Measurements from ENCODE around the gene GFPT1. TPM values are rescaled to one million over a fixed set of nuclear protein-coding genes. Genes with fewer than 3 reads are reported as not detected.

The GFPT1 gene
- total and polyA plus RNA-seq, 2 experiments from 2014 or later = 58.2 to 80.0 TPM

DNA sequence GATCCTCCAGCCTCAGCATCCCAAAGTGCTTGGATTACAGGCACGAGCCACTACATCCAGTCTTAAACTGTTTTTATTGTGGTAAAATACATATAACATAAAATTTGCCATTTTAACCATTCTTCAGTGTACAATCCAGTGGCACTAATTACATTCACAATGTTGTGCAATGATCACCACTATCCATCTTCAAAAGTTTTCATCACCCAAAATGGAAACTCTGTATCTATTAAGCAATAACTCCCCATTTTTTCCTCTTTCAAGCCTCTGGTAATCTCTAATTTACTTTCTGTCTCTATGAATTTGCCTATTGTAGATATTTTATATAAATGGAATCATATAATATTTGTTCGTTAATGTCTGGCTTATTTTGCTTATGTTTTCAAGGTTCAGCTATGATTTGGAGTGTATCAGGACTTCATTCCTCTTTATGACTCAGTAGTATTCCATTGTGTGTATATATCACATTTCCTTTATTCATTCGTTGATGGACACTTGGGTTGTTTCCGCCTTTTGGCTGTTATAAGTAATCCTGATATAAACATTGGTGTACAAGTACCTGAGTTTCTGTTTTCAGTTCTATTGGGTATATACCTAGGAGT lies 71.8 kb downstream of the GFPT1 start:
- H4K20me1 ChIP-seq (ENCODE audit: insufficient read depth, poor library complexity, severe bottlenecking) = no peaks in the 10 kb centered on the region
- no peak overlapping the region for H2AFZ ChIP-seq
- DNase-seq (ENCODE audit: low spot score) = no peak
- H3K9me3 ChIP-seq (ENCODE audit: low read depth) = no peaks in the 10 kb centered on the region
- no peaks in the 10 kb centered on the region for H3K27me3 ChIP-seq
- no peak overlapping the region for H3K27ac ChIP-seq
- no peaks in the 10 kb centered on the region for H3K9me2 ChIP-seq (replicated peaks; ENCODE audit: insufficient read depth)
- H3K4me2 ChIP-seq = no peak overlapping the region
- TF ChIP-seq, protein P1, sequence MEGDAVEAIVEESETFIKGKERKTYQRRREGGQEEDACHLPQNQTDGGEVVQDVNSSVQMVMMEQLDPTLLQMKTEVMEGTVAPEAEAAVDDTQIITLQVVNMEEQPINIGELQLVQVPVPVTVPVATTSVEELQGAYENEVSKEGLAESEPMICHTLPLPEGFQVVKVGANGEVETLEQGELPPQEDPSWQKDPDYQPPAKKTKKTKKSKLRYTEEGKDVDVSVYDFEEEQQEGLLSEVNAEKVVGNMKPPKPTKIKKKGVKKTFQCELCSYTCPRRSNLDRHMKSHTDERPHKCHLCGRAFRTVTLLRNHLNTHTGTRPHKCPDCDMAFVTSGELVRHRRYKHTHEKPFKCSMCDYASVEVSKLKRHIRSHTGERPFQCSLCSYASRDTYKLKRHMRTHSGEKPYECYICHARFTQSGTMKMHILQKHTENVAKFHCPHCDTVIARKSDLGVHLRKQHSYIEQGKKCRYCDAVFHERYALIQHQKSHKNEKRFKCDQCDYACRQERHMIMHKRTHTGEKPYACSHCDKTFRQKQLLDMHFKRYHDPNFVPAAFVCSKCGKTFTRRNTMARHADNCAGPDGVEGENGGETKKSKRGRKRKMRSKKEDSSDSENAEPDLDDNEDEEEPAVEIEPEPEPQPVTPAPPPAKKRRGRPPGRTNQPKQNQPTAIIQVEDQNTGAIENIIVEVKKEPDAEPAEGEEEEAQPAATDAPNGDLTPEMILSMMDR (IDR thresholded peaks at IDR 0.05; ENCODE audit: poor library complexity) = no peak
- TF ChIP-seq EZH2 (IDR thresholded peaks at IDR 0.05; ENCODE audit: borderline replicate concordance) = no peak
- TF ChIP-seq EZH2phosphoT487 (IDR thresholded peaks at IDR 0.05; ENCODE audit: low read depth, severe bottlenecking, unreplicated experiment) = no peak
- 98% methylated on average over 4 of the region's 4 CpGs for WGBS (ENCODE audit: low lambda C conversion rate, missing lambda C conversion rate)
- peaks cover 7% of the 10 kb centered on the region for H3K4me1 ChIP-seq (ENCODE audit: insufficient read depth)
- no peak overlapping the region for H3K4me3 ChIP-seq
- H3K36me3 ChIP-seq (replicated peaks; ENCODE audit: insufficient read depth, low read depth) = no peaks in the 10 kb centered on the region
- H3K79me2 ChIP-seq = no peaks in the 10 kb centered on the region

DNA sequence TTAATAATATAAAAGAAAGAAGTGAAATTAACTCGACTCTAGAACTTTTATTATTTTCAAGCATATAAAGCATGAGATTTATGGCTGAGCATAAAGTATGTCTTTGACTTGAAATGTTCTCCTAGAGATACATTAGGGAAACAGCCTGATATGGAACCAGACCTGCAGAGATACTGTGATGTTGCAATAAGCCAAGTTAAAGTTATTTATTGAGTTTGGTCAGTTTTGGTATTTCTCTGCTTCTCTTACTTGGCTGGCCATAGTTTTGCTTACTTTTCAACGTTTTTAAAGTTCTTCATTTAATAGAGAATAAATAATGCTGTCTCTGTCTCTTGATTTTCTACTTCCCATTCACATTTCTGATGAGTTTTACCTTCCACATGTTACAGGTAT lies 76.0 kb downstream of the GFPT1 start:
- H3K4me1 ChIP-seq (ENCODE audit: insufficient read depth) = peaks cover 33% of the 10 kb centered on the region

DNA sequence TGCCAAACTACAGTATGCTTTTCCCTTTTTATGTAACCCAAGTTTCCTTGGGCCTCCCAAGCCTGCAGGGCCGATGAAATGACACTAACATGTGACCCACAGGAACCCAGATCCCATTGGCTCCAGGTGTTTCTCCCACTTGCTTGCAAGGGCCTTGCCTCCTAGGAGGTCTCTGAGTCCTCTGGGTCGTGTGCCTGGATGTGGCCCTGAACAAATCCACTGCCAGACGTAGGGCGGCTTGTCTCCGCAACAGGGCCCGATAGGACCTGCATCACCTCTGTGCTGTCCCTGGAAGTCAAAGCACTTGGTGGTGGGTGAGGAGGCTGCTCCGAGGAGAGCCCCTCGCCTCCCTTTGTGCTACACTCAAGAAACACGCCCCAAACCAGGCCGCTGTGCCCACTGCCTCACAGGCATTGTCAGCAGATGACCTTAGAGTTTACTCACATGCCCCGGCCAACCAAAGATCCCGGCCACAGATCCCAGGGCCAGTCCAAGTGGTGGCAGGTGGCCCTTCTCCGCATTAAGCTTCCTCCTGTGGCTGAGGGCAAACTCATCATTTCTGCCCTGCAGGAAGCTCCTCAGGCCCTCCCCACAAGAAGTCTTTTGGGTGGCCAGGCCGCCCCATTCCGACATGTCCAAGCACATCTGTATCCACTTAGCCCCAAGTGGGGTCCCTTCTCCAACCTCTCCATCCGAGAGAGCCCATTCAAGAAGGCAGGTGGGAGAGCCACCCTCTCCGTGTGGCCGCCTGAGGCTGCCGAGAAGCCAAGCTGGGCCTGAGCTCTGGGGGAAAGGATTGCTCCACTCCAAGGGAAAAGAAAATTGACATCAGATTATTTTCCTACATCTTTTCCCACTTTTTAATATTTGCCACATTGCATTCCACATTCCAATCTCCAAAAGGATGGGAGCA lies 76.7 kb downstream of the GFPT1 start:
- no peak for DNase-seq (ENCODE audit: low spot score)
- TF ChIP-seq EZH2phosphoT487 (IDR thresholded peaks at IDR 0.05; ENCODE audit: low read depth, severe bottlenecking, unreplicated experiment) = no peak
- TF ChIP-seq, protein P1 (IDR thresholded peaks at IDR 0.05; ENCODE audit: poor library complexity) = no peak
- no peak for TF ChIP-seq EZH2 (IDR thresholded peaks at IDR 0.05; ENCODE audit: borderline replicate concordance)
- WGBS (ENCODE audit: low lambda C conversion rate, missing lambda C conversion rate) = 91% methylated on average over 19 of the region's 19 CpGs
- peaks cover 36% of the 10 kb centered on the region for H3K4me1 ChIP-seq (ENCODE audit: insufficient read depth)
- peaks cover 12% of the 10 kb centered on the region for H3K27me3 ChIP-seq
- no peaks in the 10 kb centered on the region for H3K9me3 ChIP-seq (ENCODE audit: low read depth)
- H3K4me3 ChIP-seq = no peak overlapping the region
- no peaks in the 10 kb centered on the region for H4K20me1 ChIP-seq (ENCODE audit: insufficient read depth, poor library complexity, severe bottlenecking)
- no peak overlapping the region for H2AFZ ChIP-seq
- peak overlapping the region; percentile 29 for H3K4me2 ChIP-seq
- H3K36me3 ChIP-seq (replicated peaks; ENCODE audit: insufficient read depth, low read depth) = no peaks in the 10 kb centered on the region
- H3K27ac ChIP-seq = peak overlapping the region; percentile 79
- H3K9me2 ChIP-seq (replicated peaks; ENCODE audit: insufficient read depth) = no peaks in the 10 kb centered on the region
- H3K79me2 ChIP-seq = no peaks in the 10 kb centered on the region

More for the DNA sequence above, 76.0 kb downstream of the GFPT1 start:
- no peak overlapping the region for H2AFZ ChIP-seq
- no peaks in the 10 kb centered on the region for H3K9me2 ChIP-seq (replicated peaks; ENCODE audit: insufficient read depth)
- H3K79me2 ChIP-seq = no peaks in the 10 kb centered on the region
- WGBS (ENCODE audit: low lambda C conversion rate, missing lambda C conversion rate) = 65% methylated on average over 2 of the region's 2 CpGs
- H3K4me3 ChIP-seq = no peak overlapping the region
- H3K27me3 ChIP-seq = peaks cover 7% of the 10 kb centered on the region
- TF ChIP-seq EZH2 (IDR thresholded peaks at IDR 0.05; ENCODE audit: borderline replicate concordance) (no peak), EZH2phosphoT487 (IDR thresholded peaks at IDR 0.05; ENCODE audit: low read depth, severe bottlenecking, unreplicated experiment) (no peak)
- TF ChIP-seq, protein P1 (IDR thresholded peaks at IDR 0.05; ENCODE audit: poor library complexity) = no peak
- H4K20me1 ChIP-seq (ENCODE audit: insufficient read depth, poor library complexity, severe bottlenecking) = no peaks in the 10 kb centered on the region
- no peak for DNase-seq (ENCODE audit: low spot score)
- H3K9me3 ChIP-seq (ENCODE audit: low read depth) = no peaks in the 10 kb centered on the region
- no peak overlapping the region for H3K4me2 ChIP-seq
- peak overlapping the region; percentile 79 for H3K27ac ChIP-seq
- H3K36me3 ChIP-seq (replicated peaks; ENCODE audit: insufficient read depth, low read depth) = no peaks in the 10 kb centered on the region

All from hepatocyte (in vitro differentiated cells).